GM12801 (cell line): Measurements from ENCODE around the gene USP6NL.

Experiments used
- TF ChIP-seq, protein P1 (sequence below): IDR thresholded peaks from one replicate; pipeline ENCODE4 v1.5.1; 2011; ENCODE audit warnings: control low read depth; ENCODE audit not compliant: insufficient read length; ENCODE audit errors: extremely low read depth

USP6NL gene

GRCh38 chr10:11431216-11431555 lies 180.3 kb downstream of the USP6NL start:
- TF ChIP-seq, protein P1, sequence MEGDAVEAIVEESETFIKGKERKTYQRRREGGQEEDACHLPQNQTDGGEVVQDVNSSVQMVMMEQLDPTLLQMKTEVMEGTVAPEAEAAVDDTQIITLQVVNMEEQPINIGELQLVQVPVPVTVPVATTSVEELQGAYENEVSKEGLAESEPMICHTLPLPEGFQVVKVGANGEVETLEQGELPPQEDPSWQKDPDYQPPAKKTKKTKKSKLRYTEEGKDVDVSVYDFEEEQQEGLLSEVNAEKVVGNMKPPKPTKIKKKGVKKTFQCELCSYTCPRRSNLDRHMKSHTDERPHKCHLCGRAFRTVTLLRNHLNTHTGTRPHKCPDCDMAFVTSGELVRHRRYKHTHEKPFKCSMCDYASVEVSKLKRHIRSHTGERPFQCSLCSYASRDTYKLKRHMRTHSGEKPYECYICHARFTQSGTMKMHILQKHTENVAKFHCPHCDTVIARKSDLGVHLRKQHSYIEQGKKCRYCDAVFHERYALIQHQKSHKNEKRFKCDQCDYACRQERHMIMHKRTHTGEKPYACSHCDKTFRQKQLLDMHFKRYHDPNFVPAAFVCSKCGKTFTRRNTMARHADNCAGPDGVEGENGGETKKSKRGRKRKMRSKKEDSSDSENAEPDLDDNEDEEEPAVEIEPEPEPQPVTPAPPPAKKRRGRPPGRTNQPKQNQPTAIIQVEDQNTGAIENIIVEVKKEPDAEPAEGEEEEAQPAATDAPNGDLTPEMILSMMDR = no peak

DNA sequence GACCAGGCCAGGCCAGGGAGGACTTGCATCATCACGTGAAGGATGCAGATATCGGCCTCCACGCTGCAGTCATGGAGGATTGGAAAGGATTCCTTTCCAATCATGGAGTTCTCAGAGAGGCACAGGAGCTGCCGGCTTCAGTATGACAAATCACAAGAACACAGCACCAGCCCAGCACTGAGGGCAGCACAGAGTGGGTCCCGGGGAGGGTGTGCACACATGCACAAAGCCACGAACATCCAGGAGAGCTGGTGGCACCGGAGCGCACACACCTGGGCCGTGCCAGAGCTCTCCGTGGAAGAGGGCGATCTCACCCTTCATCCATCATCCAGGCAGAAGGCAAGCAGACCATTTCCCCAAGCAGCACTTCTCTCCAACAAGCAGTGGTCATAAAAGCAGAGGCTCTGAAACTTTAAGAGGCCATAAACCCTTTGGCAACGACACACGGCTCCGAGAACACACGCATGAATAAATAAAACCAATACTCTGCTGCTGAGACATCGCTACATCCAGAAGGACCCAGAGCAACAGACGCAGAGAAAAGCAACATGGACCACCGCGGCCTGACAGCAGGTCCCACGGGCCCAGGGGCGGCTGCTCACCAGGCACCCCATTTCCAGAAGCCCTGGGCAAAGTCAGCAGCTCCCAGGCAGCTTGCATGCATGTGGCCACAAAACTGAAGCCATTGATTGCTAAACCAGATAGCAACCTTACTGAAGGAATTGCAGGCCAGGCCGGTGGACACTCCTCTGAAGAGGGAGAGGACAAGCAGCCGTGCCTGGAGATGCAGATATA lies 180.8 kb downstream of the USP6NL start:
- TF ChIP-seq, protein P1 = no peak

GRCh38 chr10:11429439-11430052 lies 181.9 kb downstream of the USP6NL start:
- TF ChIP-seq, protein P1 = no peak

DNA sequence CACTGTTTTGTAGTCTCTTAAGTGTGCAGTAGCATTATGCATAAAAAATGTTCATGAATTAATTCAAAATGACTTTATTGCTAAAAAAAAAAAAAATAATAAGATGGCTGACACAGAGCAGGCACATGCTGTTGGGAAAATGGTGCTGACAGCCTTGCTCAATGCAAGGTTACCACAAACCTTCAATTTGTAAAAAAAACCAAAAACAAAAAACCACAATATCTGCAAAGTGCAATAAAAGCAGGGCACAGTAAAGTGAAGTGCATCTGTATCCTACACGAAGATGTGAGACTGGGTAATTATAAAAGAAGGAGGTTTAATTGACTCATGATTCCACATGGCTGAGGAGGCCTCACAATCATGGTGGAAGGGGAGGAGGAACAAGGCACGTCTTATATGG lies 185.8 kb downstream of the USP6NL start:
- TF ChIP-seq, protein P1 = no peak

DNA sequence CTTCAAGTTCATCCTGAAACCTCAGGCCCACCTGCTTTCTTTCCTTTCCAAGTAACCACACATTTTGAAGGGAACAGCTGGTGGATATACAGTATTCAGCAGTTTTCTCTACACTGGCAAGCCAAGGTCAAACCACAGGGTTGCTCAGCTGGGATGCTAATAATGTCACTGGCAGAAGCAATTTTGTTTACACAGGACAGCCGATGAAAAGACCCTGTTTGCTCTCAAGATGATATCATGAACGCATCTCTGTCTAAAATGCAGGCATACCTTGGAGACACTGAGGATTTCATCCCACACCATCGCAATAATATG lies 186.2 kb downstream of the USP6NL start:
- TF ChIP-seq, protein P1 = no peak

DNA sequence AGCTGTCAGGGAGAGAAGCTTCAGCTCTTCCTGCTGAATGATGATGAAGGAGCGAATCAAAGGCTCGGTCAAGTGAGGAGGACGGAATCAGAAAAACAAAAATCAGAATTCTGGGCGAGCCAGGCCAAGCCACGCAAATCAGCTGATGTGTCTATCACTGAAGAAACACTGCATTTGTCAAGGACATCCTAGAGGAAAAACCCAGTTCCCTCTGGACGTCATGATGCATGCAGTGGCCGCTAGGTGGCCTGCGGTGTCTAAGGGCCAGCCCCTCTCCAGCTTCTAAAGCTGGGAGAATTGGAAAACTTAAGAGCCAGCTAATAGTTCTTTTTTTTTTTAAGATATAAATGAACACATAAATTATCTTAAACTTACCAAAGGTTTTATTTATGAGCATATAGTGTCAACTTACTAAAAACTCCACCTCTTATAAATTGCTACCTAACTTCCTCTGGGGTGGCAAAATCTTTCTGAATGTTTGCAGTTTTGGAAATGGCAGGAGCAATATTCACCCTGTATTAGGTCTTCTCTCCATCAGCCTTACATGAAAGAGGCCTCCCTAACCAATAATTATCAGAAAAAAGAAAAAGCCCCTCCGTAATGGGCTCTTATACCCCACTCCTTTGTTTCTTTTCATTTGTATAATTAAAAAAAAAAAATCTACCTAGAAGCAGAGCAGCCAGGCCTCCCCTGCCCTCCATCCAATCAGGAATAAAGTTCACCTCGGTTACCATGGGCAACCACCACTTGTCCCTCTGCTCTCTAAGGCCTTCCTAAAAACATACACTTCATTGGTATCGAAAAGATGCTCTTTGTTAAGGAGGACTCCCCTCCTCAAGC lies 186.8 kb downstream of the USP6NL start:
- TF ChIP-seq, protein P1 = no peak

GRCh38 chr10:11416974-11417373 lies 194.5 kb downstream of the USP6NL start:
- TF ChIP-seq, protein P1 = no peak
